GM19239 (cell line): Measurements from ENCODE around the gene CLMN.

Experiments
- DNase-seq: peaks from one replicate; pipeline ENCODE4 v3.0.0; 2011; ENCODE audit warnings: low spot score; ENCODE audit not compliant: insufficient read length
- FAIRE-seq: peaks from 2 replicates; lab custom pipeline; 2011; peaks lifted over from hg19 to GRCh38; lab: Jason Lieb, UNC

CLMN gene

GRCh38 chr14:95344536-95344935 is 24.8 kb upstream of the CLMN start:
- FAIRE-seq (no peak), DNase-seq (no peak)

GRCh38 chr14:95341564-95341963 is 21.9 kb upstream of the CLMN start:
- DNase-seq (no peak), FAIRE-seq (no peak)

GRCh38 chr14:95341115-95341514 is 21.4 kb upstream of the CLMN start:
- DNase-seq, result no peak
- FAIRE-seq, result no peak

GRCh38 chr14:95340201-95340697 is 20.5 kb upstream of the CLMN start:
- FAIRE-seq, result no peak

GRCh38 chr14:95339301-95339865 is 19.7 kb upstream of the CLMN start:
- FAIRE-seq (no peak), DNase-seq (no peak)

More at GRCh38 chr14:95340201-95340697, 20.5 kb upstream of the CLMN start:
- DNase-seq, result no peak

GRCh38 chr14:95338436-95338835 is 18.7 kb upstream of the CLMN start:
- no peak for DNase-seq
- no peak for FAIRE-seq

- FAIRE-seq, result no peak
- DNase-seq, result no peak
These were observed 17.4 kb upstream of the CLMN start for GRCh38 chr14:95337041-95337595.

- DNase-seq, result no peak
- no peak for FAIRE-seq
These were observed 16.6 kb upstream of the CLMN start for GRCh38 chr14:95336192-95336760.

GRCh38 chr14:95335071-95335470 is 15.4 kb upstream of the CLMN start:
- no peak for FAIRE-seq
- no peak for DNase-seq

- DNase-seq (no peak), FAIRE-seq (no peak)
These were observed 14.3 kb upstream of the CLMN start for GRCh38 chr14:95334044-95334443.

GRCh38 chr14:95332641-95333040 is 12.9 kb upstream of the CLMN start:
- DNase-seq (no peak), FAIRE-seq (no peak)

- FAIRE-seq (no peak), DNase-seq (no peak)
These were observed 12.2 kb upstream of the CLMN start for GRCh38 chr14:95331708-95332408.

GRCh38 chr14:95330591-95331370 is 11.1 kb upstream of the CLMN start:
- no peak for DNase-seq
- no peak for FAIRE-seq

- FAIRE-seq, result no peak
These were observed 10.2 kb upstream of the CLMN start for GRCh38 chr14:95329941-95330340.

GRCh38 chr14:95328729-95329503 is 9.2 kb upstream of the CLMN start:
- no peak for DNase-seq
- FAIRE-seq, result peak; percentile 73

More at GRCh38 chr14:95329941-95330340, 10.2 kb upstream of the CLMN start:
- no peak for DNase-seq

GRCh38 chr14:95327558-95328374 is 8.1 kb upstream of the CLMN start:
- DNase-seq, result peak; percentile 65
- peak; percentile 100 for FAIRE-seq

GRCh38 chr14:95326987-95327386 is 7.3 kb upstream of the CLMN start:
- DNase-seq (no peak), FAIRE-seq (no peak)

- DNase-seq (no peak), FAIRE-seq (no peak)
These were observed 4.2 kb upstream of the CLMN start for GRCh38 chr14:95323917-95324316.

GRCh38 chr14:95323361-95323760 is 3.7 kb upstream of the CLMN start:
- FAIRE-seq (no peak), DNase-seq (no peak)
